H9 (cell line): ENCODE measurements around the gene HIP1. TPM values are rescaled to one million over a fixed set of nuclear protein-coding genes. Genes with fewer than 3 reads are reported as not detected.

Experiments used
- DNase-seq: peaks from one replicate; pipeline ENCODE4 v3.0.0-alpha.2; 2017
- H2AFZ ChIP-seq: one replicate; pipeline ENCODE4 v1.6.1; 2013; ENCODE audit warnings: mild to moderate bottlenecking, low read length, control low read depth, moderate library complexity
- H2AK5ac ChIP-seq: 2 replicates; pipeline ENCODE4 v1.6.1; 2013; ENCODE audit warnings: low read length, control low read depth, mixed read lengths; ENCODE audit not compliant: insufficient read length
- H2BK120ac ChIP-seq: one replicate; pipeline ENCODE4 v1.6.1; 2013; ENCODE audit warnings: low read depth, mild to moderate bottlenecking, low read length, control low read depth, inconsistent platforms; ENCODE audit not compliant: poor library complexity, severe bottlenecking
- H2BK12ac ChIP-seq: 2 replicates; pipeline ENCODE4 v1.6.1; 2013; ENCODE audit warnings: low read length, control low read depth, mixed read lengths, low read depth; ENCODE audit not compliant: insufficient read length
- H2BK15ac ChIP-seq: 2 replicates; pipeline ENCODE4 v1.6.1; 2013; ENCODE audit warnings: low read depth, low read length, control low read depth
- H2BK20ac ChIP-seq: one replicate; pipeline ENCODE4 v1.6.1; 2013; ENCODE audit warnings: low read depth, mild to moderate bottlenecking, low read length, control low read depth, inconsistent platforms; ENCODE audit not compliant: poor library complexity, severe bottlenecking
- H2BK5ac ChIP-seq: 2 replicates; pipeline ENCODE4 v1.6.1; 2013; ENCODE audit warnings: low read length, control low read depth, mixed read lengths; ENCODE audit not compliant: insufficient read length
- H3K14ac ChIP-seq: 2 replicates; pipeline ENCODE4 v1.6.1; 2013; ENCODE audit warnings: low read length, control low read depth; ENCODE audit not compliant: insufficient read depth
- H3K18ac ChIP-seq: 2 replicates; pipeline ENCODE4 v1.6.1; 2013; ENCODE audit warnings: low read depth, mild to moderate bottlenecking, mixed read lengths, low read length, control low read depth; ENCODE audit not compliant: insufficient read length
- H3K23ac ChIP-seq: 2 replicates; pipeline ENCODE4 v1.6.1; 2013; ENCODE audit warnings: low read length, control low read depth, mixed read lengths, low read depth; ENCODE audit not compliant: insufficient read length
- H3K23me2 ChIP-seq: 2 replicates; pipeline ENCODE4 v1.6.1; 2013; ENCODE audit warnings: low read depth, mild to moderate bottlenecking, mixed read lengths, low read length, control low read depth; ENCODE audit not compliant: insufficient read length, poor library complexity, severe bottlenecking
- H3K27ac ChIP-seq: 2 replicates; pipeline ENCODE4 v1.5.1; 2013; ENCODE audit warnings: low read length, control low read depth, mixed read lengths, low read depth; ENCODE audit not compliant: insufficient read length
- H3K27me3 ChIP-seq: 2 replicates; pipeline ENCODE4 v1.6.1; 2013; ENCODE audit warnings: low read length, control low read depth, inconsistent platforms; ENCODE audit not compliant: insufficient read depth
- H3K4ac ChIP-seq: 2 replicates; pipeline ENCODE4 v1.6.1; 2013; ENCODE audit warnings: low read depth, mild to moderate bottlenecking, control low read depth, inconsistent platforms, low read length, moderate library complexity
- H3K4me1 ChIP-seq: 2 replicates; pipeline ENCODE4 v1.6.1; 2013; ENCODE audit warnings: low read length, control low read depth, inconsistent platforms; ENCODE audit not compliant: insufficient read depth
- H3K4me2 ChIP-seq: 2 replicates; pipeline ENCODE4 v1.6.1; 2013; ENCODE audit warnings: low read length, control low read depth, mixed read lengths; ENCODE audit not compliant: insufficient read length, insufficient read depth
- H3K56ac ChIP-seq: 2 replicates; pipeline ENCODE4 v1.6.1; 2013; ENCODE audit warnings: low read depth, mild to moderate bottlenecking, mixed read lengths, low read length, control low read depth; ENCODE audit not compliant: insufficient read length
- H3K79me1 ChIP-seq: 2 replicates; pipeline ENCODE4 v1.6.1; 2013; ENCODE audit warnings: low read depth, mild to moderate bottlenecking, moderate library complexity, low read length, control low read depth, inconsistent platforms; ENCODE audit not compliant: insufficient read depth, poor library complexity, severe bottlenecking
- H3K79me2 ChIP-seq: 2 replicates; pipeline ENCODE4 v1.6.1; 2013; ENCODE audit warnings: low read length, control low read depth, inconsistent platforms; ENCODE audit not compliant: insufficient read depth
- H3K9ac ChIP-seq: 2 replicates; pipeline ENCODE4 v1.6.1; 2013; ENCODE audit warnings: low read length, control low read depth, mixed read lengths; ENCODE audit not compliant: insufficient read length; ENCODE audit errors: extremely low read depth
- H3K9me3 ChIP-seq: one replicate; pipeline ENCODE4 v1.6.1; 2013; ENCODE audit warnings: low read depth, low read length, inconsistent platforms; ENCODE audit not compliant: control insufficient read depth
- H3T11ph ChIP-seq: one replicate; pipeline ENCODE4 v1.6.1; 2013; ENCODE audit warnings: mild to moderate bottlenecking, low read length, control low read depth, inconsistent platforms
- H4K20me1 ChIP-seq: one replicate; pipeline ENCODE4 v1.6.1; 2013; ENCODE audit not compliant: control insufficient read depth, insufficient read length, insufficient read depth
- H4K5ac ChIP-seq: 2 replicates; pipeline ENCODE4 v1.6.1; 2013; ENCODE audit warnings: low read depth, mild to moderate bottlenecking, mixed read lengths, low read length, control low read depth; ENCODE audit not compliant: insufficient read length
- H4K8ac ChIP-seq: replicated peaks from 2 replicates; pipeline ENCODE4 v1.6.1; 2013; ENCODE audit warnings: low read length, control low read depth, mixed read lengths, low read depth; ENCODE audit not compliant: insufficient read length
- H4K91ac ChIP-seq: 2 replicates; pipeline ENCODE4 v1.6.1; 2013; ENCODE audit warnings: low read depth, mild to moderate bottlenecking, moderate library complexity, mixed read lengths, low read length, control low read depth; ENCODE audit not compliant: insufficient read length
- H3K27ac Mint-ChIP-seq, 3 experiments: 2 replicates in 2 of 3; 3 replicates in 1 of 3; pipeline ENCODE4 v1.8.0; 2020 to 2021; ENCODE audit warnings: mixed read lengths in 3 of 3, mild to moderate bottlenecking in 1 of 3, moderate library complexity in 1 of 3
- H3K27me3 Mint-ChIP-seq: 2 replicates; pipeline ENCODE4 v1.8.0; 2021; ENCODE audit warnings: low read depth, mild to moderate bottlenecking, moderate library complexity, mixed read lengths
- H3K36me3 Mint-ChIP-seq, 3 experiments: 2 replicates in 2 of 3; 3 replicates in 1 of 3; pipeline ENCODE4 v1.8.0; 2020 to 2021; ENCODE audit warnings: low read depth in 3 of 3, mixed read lengths in 3 of 3; ENCODE audit not compliant: insufficient read depth in 1 of 3
- H3K4me1 Mint-ChIP-seq, 2 experiments: 2 replicates each; pipeline ENCODE4 v1.8.0; 2020; ENCODE audit warnings: mixed read lengths in 2 of 2
- H3K4me3 Mint-ChIP-seq, 2 experiments: 2 replicates in 1 of 2; 3 replicates in 1 of 2; pipeline ENCODE4 v1.8.0; 2020 to 2021; ENCODE audit warnings: mild to moderate bottlenecking in 2 of 2, mixed read lengths in 2 of 2, moderate library complexity in 1 of 2
- H3K9me3 Mint-ChIP-seq, 2 experiments: 2 replicates in 1 of 2; 3 replicates in 1 of 2; pipeline ENCODE4 v1.8.0; 2020; ENCODE audit warnings: mild to moderate bottlenecking in 2 of 2, mixed read lengths in 2 of 2, moderate library complexity in 1 of 2
- WGBS: extraction: QIAGEN DNeasy Blood & Tissue Kit; methylation state at CpG from one replicate; pipeline ENCODE4 v1.1.7; 2013; ENCODE audit warnings: missing lambda C conversion rate, low lambda C conversion rate, mixed read lengths; ENCODE audit not compliant: insufficient read length; ENCODE audit errors: extremely low coverage; 5-methylcytosine and 5-hydroxymethylcytosine counted together
- total RNA-seq: library from RNA; stranded (reverse); gene quantifications from 2 replicates; pipeline ENCODE4 v1.2.1, GENCODE V29; 2021
- TF ChIP-seq, protein P1 (sequence below): fragments of 200-600 bp; sonication (generic); conservative IDR thresholded peaks from 3 replicates; pipeline ENCODE4 v1.8.0; 2021; ENCODE audit warnings: antibody characterized with exemption, mild to moderate bottlenecking

HIP1 gene
- total RNA-seq, 1 experiment from 2014 or later = 87.5 TPM

DNA sequence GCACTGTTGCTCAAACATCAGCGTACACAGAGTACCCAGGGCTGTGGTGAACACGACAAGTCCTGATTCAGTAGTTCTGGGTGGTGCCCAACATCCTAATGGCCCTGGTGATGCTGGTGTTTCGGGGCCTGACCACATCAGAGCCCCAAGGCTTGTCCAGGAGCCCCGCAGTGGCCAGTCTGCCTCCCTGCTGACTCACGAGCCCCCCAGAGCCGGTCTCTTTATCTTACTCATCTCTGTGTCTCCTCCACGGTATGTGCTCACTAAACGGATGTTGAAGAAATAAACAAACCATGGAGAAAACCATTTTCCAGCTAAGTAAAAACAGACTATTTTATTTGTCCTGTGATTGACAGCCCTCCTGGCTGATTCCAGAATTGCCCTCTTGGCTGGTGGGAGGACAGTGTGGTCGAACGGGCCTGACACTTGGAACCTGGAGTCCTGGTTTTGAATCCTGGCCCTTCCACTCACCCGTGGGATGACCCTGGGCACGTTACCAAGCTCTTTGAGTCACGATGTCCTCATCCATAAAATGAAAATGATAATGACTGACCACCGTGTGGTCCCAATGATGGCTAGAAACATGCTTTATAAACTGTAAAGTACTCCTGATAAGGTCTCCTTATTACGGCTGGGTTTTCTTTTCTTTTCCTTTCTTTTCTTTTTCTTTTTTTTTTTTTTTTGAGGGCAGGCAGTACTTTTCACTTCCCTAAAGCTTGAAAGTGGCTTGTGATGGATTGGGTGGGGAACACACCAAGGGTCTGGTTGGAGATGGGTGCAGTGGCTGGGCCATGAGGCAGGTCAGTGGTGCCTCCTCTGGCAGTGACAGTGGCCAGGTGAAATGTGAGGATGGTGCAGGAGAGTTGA is 5.7 kb downstream of the HIP1 start:
- Histone ChIP-seq H4K91ac (no peak overlapping the region), H2BK12ac (no peak overlapping the region), H2AFZ (no peak overlapping the region), H2BK15ac (no peak overlapping the region), H3K9ac (no peak overlapping the region), H2AK5ac (no peak overlapping the region), H3K9me3 (no peaks in the 10 kb centered on the region), H3K23ac (no peak overlapping the region), H3K18ac (no peak overlapping the region), H3T11ph (no peak overlapping the region), H4K20me1 (no peaks in the 10 kb centered on the region), H3K4me1 (peaks cover 14% of the 10 kb centered on the region), H2BK120ac (no peak overlapping the region), H3K23me2 (no peaks in the 10 kb centered on the region), H3K4me2 (no peak overlapping the region), H3K56ac (no peak overlapping the region), H3K27ac (no peak overlapping the region), H3K79me2 (no peaks in the 10 kb centered on the region), H4K8ac (no peak overlapping the region), H2BK5ac (no peak overlapping the region), H3K79me1 (no peaks in the 10 kb centered on the region), H3K4ac (no peak overlapping the region), H4K5ac (no peak overlapping the region), H3K27me3 (no peaks in the 10 kb centered on the region; the same call in 1 of the 2 replicates), H2BK20ac (no peak overlapping the region), H3K14ac (no peak overlapping the region)
- H3K27ac Mint-ChIP-seq = peak overlapping the region in 2 of 3 experiments; percentile 37 to 50; a peak in 4 of 7 replicates
- H3K4me1 Mint-ChIP-seq = peaks cover 36% of the 10 kb centered on the region in 2 experiments
- no CpG with 5 or more reads among the region's 15 CpGs for WGBS
- no peak for DNase-seq
- H3K27me3 Mint-ChIP-seq = peaks cover 12% of the 10 kb centered on the region
- peaks cover 0 to 3% (median 0%) of the 10 kb centered on the region in 3 experiments; a peak in 1 of 7 replicates for H3K36me3 Mint-ChIP-seq
- TF ChIP-seq, protein P1, sequence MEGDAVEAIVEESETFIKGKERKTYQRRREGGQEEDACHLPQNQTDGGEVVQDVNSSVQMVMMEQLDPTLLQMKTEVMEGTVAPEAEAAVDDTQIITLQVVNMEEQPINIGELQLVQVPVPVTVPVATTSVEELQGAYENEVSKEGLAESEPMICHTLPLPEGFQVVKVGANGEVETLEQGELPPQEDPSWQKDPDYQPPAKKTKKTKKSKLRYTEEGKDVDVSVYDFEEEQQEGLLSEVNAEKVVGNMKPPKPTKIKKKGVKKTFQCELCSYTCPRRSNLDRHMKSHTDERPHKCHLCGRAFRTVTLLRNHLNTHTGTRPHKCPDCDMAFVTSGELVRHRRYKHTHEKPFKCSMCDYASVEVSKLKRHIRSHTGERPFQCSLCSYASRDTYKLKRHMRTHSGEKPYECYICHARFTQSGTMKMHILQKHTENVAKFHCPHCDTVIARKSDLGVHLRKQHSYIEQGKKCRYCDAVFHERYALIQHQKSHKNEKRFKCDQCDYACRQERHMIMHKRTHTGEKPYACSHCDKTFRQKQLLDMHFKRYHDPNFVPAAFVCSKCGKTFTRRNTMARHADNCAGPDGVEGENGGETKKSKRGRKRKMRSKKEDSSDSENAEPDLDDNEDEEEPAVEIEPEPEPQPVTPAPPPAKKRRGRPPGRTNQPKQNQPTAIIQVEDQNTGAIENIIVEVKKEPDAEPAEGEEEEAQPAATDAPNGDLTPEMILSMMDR = no peak
- H3K9me3 Mint-ChIP-seq = no peaks in the 10 kb centered on the region; a peak in 1 of 5 replicates
- no peak overlapping the region for H3K4me3 Mint-ChIP-seq
